Activated CD4-positive, alpha-beta T cell treated with anti-CD3 and anti-CD28 coated beads, Interleukin-2, amount 10 ng/mL, durations not matched to agents 7 days and 5 days (primary cell): Measurements from ENCODE around the gene MAP3K14. TPM values are rescaled to one million over a fixed set of nuclear protein-coding genes. Genes with fewer than 3 reads are reported as not detected.
A peak's percentile ranks its signal among the peaks of the same experiment; 100 is the strongest.

ENCODE experiments used
- CTCF ChIA-PET: fragments of 350-600 bp; sonication (Branson Sonifier 250); formaldehyde crosslinking; loops from one replicate; lab custom pipeline; 2021; ENCODE audit warnings: antibody characterized with exemption; lab: Charles Lee
- POLR2A ChIA-PET: fragments of 350-600 bp; sonication (Branson Sonifier 250); formaldehyde crosslinking; loops from one replicate; lab custom pipeline; 2021; ENCODE audit warnings: antibody characterized with exemption; lab: Charles Lee
- DNase-seq: peaks from one replicate; pipeline ENCODE4 v3.0.0-alpha.2; 2020
- H3K27ac Mint-ChIP-seq: one replicate; pipeline ENCODE4 v1.8.0; 2021; ENCODE audit warnings: mild to moderate bottlenecking, moderate library complexity, mixed read lengths
- H3K27me3 Mint-ChIP-seq: one replicate; pipeline ENCODE4 v1.8.0; 2021; ENCODE audit warnings: mixed read lengths
- H3K36me3 Mint-ChIP-seq: one replicate; pipeline ENCODE4 v1.8.0; 2021; ENCODE audit warnings: low read depth, mixed read lengths
- H3K4me1 Mint-ChIP-seq: one replicate; pipeline ENCODE4 v1.8.0; 2021; ENCODE audit warnings: mixed read lengths
- H3K4me3 Mint-ChIP-seq: one replicate; pipeline ENCODE4 v1.8.0; 2021; ENCODE audit warnings: mild to moderate bottlenecking, moderate library complexity, mixed read lengths
- H3K9me3 Mint-ChIP-seq: one replicate; pipeline ENCODE4 v1.8.0; 2021; ENCODE audit warnings: mixed read lengths
- total RNA-seq, 2 experiments: library from RNA; stranded (reverse); gene quantifications; one replicate each; pipeline ENCODE4 v1.2.3, GENCODE V29; 2021

MAP3K14 gene
- total RNA-seq, 2 experiments from 2014 or later = 25.8 to 26.0 TPM

- Mint-ChIP-seq H3K4me3 (no peak overlapping the region), H3K36me3 (peaks cover 50% of the 10 kb centered on the region), H3K27me3 (no peaks in the 10 kb centered on the region), H3K4me1 (peaks cover 32% of the 10 kb centered on the region), H3K9me3 (no peaks in the 10 kb centered on the region), H3K27ac (no peak overlapping the region)
- CTCF ChIA-PET = interaction anchor here (0.9 to 1.4 kb wide), 5 partner anchors 10 to 112 kb away, joined by 3 to 5 read pairs (median 3); no protein-coding TSS in a partner anchor
- DNase-seq = no peak
- POLR2A ChIA-PET = no interaction called here
Observed at GRCh38 chr17:45282683-45283644, 33.9 kb downstream of the MAP3K14 start.

- Mint-ChIP-seq H3K27ac (no peak overlapping the region), H3K9me3 (no peaks in the 10 kb centered on the region), H3K36me3 (peaks cover 40% of the 10 kb centered on the region), H3K27me3 (no peaks in the 10 kb centered on the region), H3K4me1 (peaks cover 36% of the 10 kb centered on the region), H3K4me3 (no peak overlapping the region)
- ChIA-PET POLR2A (no interaction called here), CTCF (interaction anchor here (0.9 to 1.0 kb wide), 2 partner anchors 38 to 106 kb away, joined by 3 to 5 read pairs; no protein-coding TSS in a partner anchor)
- DNase-seq = no peak
Observed at GRCh38 chr17:45279898-45280297, 36.9 kb downstream of the MAP3K14 start.

- H3K9me3 Mint-ChIP-seq = no peaks in the 10 kb centered on the region
- H3K27ac Mint-ChIP-seq = no peak overlapping the region
- POLR2A ChIA-PET = no interaction called here
- H3K36me3 Mint-ChIP-seq = peaks cover 34% of the 10 kb centered on the region
- H3K4me3 Mint-ChIP-seq = no peak overlapping the region
- no peaks in the 10 kb centered on the region for H3K27me3 Mint-ChIP-seq
- H3K4me1 Mint-ChIP-seq = peaks cover 25% of the 10 kb centered on the region
- no peak for DNase-seq
- CTCF ChIA-PET = interaction anchor here (0.6 to 4.3 kb wide), 21 partner anchors 9 to 151 kb away, joined by 3 to 55 read pairs (median 6); partner anchors contain the start of gene MAP3K14
Observed at GRCh38 chr17:45277992-45278391, 38.8 kb downstream of the MAP3K14 start.

DNA sequence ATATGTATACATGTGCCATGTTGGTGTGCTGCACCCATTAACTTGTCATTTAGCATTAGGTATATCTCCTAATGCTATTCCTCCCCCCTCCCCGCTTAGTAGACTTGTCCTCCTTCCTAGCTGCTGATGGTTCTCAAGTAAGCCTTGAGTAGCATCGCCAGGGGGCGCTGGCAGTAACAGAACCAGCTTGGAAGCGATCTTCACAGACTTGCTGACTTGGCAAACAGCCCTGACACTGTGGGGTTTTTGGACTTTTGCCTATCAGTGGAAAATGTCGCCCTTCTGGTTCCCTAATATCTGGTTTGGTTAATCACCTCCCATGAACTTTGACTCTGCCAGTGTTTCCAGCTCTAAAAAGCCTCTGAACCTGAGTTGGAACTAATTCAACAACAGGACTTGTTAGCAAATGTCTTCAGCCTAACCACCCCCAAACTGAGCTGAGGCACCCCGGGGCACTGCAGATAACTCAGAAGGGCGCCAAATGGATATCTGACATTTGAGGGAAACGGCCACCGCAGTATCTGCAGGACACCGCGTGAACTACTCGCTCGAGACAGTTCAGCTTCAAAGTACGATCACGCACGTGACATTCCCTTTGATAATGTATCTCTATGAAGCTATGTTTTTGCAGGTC is 39.5 kb downstream of the MAP3K14 start:
- DNase-seq = peak; percentile 93
- CTCF ChIA-PET = interaction anchor here (0.6 to 4.3 kb wide), 32 partner anchors 10 to 142 kb away, joined by 3 to 55 read pairs (median 5); partner anchors contain the start of genes ACBD4 and MAP3K14
- H3K36me3 Mint-ChIP-seq = peaks cover 33% of the 10 kb centered on the region
- H3K4me3 Mint-ChIP-seq = no peak overlapping the region
- POLR2A ChIA-PET = interaction anchor here (0.9 kb wide), 1 partner anchor 42 kb away, joined by 3 read pairs; no protein-coding TSS in a partner anchor
- H3K9me3 Mint-ChIP-seq = no peaks in the 10 kb centered on the region
- peak overlapping the region; percentile 11 for H3K27ac Mint-ChIP-seq
- H3K27me3 Mint-ChIP-seq = no peaks in the 10 kb centered on the region
- H3K4me1 Mint-ChIP-seq = peaks cover 22% of the 10 kb centered on the region

DNA sequence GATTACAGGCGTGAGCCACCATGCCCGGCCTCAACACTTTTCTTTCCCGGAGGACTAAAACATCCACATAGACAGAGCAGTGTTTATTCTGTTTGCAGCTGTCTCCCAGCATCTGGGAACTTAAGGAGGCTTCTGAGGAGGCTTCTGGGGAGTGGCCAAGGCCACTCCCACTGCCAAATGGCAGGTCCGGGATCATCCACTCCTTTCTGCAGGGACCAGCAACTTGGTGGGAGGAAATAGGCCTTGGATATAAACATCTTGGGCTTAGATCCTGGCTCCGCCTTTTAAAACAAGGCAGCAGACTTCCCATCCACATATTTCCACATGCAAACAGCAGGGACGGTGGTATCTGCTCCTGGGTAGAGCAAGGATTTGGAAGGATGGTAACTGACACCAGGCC is 40.8 kb downstream of the MAP3K14 start:
- Mint-ChIP-seq H3K27me3 (no peaks in the 10 kb centered on the region), H3K9me3 (no peaks in the 10 kb centered on the region), H3K36me3 (peaks cover 31% of the 10 kb centered on the region), H3K4me1 (peaks cover 22% of the 10 kb centered on the region), H3K4me3 (no peak overlapping the region), H3K27ac (no peak overlapping the region)
- POLR2A ChIA-PET = interaction anchor here (0.6 kb wide), 1 partner anchor 27 kb away, joined by 3 read pairs; no protein-coding TSS in a partner anchor
- no peak for DNase-seq
- CTCF ChIA-PET = interaction anchor here (0.6 to 4.3 kb wide), 15 partner anchors 15 to 141 kb away, joined by 3 to 55 read pairs (median 7); partner anchors contain the start of gene ACBD4

DNA sequence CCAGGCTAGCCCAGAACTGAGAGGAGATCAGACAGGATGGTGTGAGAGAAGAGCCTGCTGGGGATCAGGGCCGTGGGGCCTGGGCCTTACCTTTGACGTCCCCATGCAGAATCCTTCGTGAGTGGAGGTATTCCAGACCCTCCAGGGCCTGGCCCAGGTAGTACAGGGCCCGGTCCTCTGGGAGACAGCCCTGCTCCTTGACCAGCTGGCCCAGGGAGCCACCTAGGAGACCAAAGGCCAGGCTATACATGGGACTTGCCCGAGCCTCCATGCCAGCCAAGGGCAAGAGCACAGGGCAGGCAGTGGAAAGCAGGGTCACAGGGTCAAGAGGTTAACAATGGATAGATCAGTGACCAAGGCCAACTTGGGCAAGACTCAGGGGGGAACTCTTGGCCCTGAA is 42.8 kb downstream of the MAP3K14 start:
- Mint-ChIP-seq H3K27me3 (no peaks in the 10 kb centered on the region), H3K4me3 (no peak overlapping the region), H3K27ac (no peak overlapping the region), H3K9me3 (no peaks in the 10 kb centered on the region), H3K36me3 (peaks cover 36% of the 10 kb centered on the region), H3K4me1 (peaks cover 15% of the 10 kb centered on the region)
- DNase-seq = no peak
- CTCF ChIA-PET = interaction anchor here (1.4 kb wide), 1 partner anchor 55 kb away, joined by 4 read pairs; no protein-coding TSS in a partner anchor
- POLR2A ChIA-PET = no interaction called here

- Mint-ChIP-seq H3K27ac (no peak overlapping the region), H3K4me3 (no peak overlapping the region), H3K4me1 (peaks cover 11% of the 10 kb centered on the region), H3K27me3 (no peaks in the 10 kb centered on the region), H3K9me3 (no peaks in the 10 kb centered on the region), H3K36me3 (peaks cover 35% of the 10 kb centered on the region)
- ChIA-PET POLR2A (no interaction called here), CTCF (interaction anchor here (1.4 kb wide), 1 partner anchor 54 kb away, joined by 4 read pairs; no protein-coding TSS in a partner anchor)
- no peak for DNase-seq
Observed at GRCh38 chr17:45273551-45273957, 43.3 kb downstream of the MAP3K14 start.

DNA sequence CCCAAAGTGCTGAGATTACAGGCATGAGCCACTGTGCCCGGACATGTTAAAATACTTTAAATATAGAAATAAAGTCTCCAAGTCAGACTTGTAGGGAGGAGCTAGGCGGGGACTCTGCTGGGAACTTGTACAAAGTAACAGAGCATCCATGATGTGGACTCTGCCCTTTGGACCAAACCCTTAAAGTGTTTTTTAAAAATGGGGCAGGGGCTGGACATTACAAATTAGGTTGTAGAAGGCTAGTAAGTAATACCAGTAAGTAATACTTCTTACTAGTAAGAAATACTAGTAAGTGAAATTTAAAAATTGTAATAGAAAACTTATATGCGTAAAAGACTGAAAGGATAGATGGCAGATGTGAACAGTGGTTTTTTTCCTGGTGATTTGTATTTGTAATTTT is 45.2 kb downstream of the MAP3K14 start:
- ChIA-PET POLR2A (no interaction called here), CTCF (interaction anchor here (0.7 to 3.3 kb wide), 13 partner anchors 17 to 136 kb away, joined by 3 to 17 read pairs (median 4); partner anchors contain the start of gene ACBD4)
- peaks cover 49% of the 10 kb centered on the region for H3K36me3 Mint-ChIP-seq
- DNase-seq = no peak
- H3K27ac Mint-ChIP-seq = no peak overlapping the region
- no peaks in the 10 kb centered on the region for H3K4me1 Mint-ChIP-seq
- H3K4me3 Mint-ChIP-seq = no peak overlapping the region
- no peaks in the 10 kb centered on the region for H3K9me3 Mint-ChIP-seq
- H3K27me3 Mint-ChIP-seq = no peaks in the 10 kb centered on the region

DNA sequence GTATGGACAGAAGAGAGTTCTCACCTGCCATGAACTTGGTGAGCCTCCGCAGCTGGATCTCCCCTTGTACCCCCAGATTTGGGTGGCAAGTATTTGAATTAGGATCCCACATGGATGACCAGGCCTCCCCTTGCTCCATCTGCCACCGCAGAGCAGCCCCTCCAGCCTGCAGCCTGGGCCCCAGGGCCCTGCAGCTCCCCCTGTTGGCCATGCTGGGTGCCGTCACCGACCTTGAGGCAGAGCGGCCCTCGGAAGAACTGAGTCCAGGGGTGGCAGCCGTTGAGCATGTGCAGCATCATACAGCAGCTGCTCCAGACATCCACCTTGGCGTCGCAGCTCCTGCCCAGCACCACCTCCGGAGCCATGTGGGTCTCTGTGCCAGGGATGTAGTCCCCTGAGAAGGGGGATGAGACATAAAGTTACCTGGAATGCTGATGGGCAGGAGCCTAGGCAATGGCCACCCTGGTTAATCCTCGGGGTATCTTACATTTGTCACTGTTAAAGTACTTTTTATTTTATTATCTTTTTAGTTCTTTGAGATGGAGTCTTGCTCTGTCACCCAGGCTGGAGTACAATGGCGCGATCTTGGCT is 45.9 kb downstream of the MAP3K14 start:
- POLR2A ChIA-PET = no interaction called here
- peak; percentile 58 for DNase-seq
- Mint-ChIP-seq H3K9me3 (no peaks in the 10 kb centered on the region), H3K27me3 (no peaks in the 10 kb centered on the region), H3K4me3 (no peak overlapping the region), H3K27ac (no peak overlapping the region), H3K4me1 (no peaks in the 10 kb centered on the region), H3K36me3 (peaks cover 53% of the 10 kb centered on the region)
- CTCF ChIA-PET = interaction anchor here (0.6 to 3.3 kb wide), 13 partner anchors 17 to 136 kb away, joined by 3 to 17 read pairs (median 4); partner anchors contain the start of gene ACBD4

DNA sequence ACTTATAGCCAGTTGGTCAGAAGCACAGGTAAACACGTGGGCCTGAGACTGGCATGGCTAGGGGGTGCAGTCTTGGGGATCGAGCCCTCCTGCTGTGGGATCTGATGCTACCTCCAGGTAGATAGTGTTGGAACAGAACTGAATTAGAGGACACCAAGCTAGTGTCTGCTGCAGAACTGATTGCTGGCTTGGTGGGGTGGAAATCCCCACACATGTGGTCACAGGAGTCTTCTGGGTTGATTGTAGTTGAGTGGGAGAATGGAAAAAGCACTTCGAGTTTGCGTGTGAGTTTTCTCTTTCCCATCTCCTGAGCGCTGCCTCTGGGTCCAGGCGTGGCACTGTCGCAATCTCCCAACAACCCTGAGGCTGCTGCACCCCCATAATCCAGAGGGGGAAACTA is 46.9 kb downstream of the MAP3K14 start:
- Mint-ChIP-seq H3K4me1 (peaks cover 1% of the 10 kb centered on the region), H3K9me3 (no peaks in the 10 kb centered on the region), H3K27ac (no peak overlapping the region), H3K36me3 (peaks cover 56% of the 10 kb centered on the region), H3K27me3 (no peaks in the 10 kb centered on the region), H3K4me3 (no peak overlapping the region)
- ChIA-PET CTCF (interaction anchor here (0.9 to 3.3 kb wide), 5 partner anchors 16 to 135 kb away, joined by 3 to 13 read pairs (median 10); partner anchors contain the start of gene ACBD4), POLR2A (no interaction called here)
- no peak for DNase-seq

DNA sequence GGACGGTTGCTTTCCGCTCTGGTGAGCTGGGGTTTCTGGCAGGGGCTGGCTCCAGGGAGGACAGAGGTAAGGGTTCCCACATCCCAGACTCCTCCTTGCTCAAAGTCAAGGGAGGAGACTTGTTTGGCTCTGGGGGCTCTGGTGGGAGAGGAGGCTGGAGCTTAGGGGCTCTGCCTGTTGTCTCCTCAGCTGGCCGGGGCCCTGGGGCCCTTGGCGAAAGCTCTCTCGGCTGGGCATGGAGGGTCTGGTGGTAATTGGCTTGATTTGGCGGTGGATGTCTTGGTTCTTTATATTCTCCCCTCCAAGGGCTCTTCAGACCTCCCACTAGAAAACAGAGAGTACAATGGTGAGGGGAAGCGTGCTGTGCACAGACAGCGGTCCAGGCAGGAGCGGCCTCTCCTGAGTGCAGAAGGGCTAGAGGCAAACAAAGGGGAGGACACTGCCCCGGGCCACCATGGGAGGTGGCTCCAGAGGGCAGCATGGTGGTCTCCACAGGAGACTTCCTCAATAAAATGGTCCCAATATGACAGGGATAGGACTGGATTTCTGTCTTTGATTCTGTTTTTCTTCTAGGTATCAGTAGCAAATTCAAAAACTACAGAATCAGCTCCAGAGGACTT is 49.3 kb downstream of the MAP3K14 start:
- Mint-ChIP-seq H3K27me3 (no peaks in the 10 kb centered on the region), H3K36me3 (peaks cover 47% of the 10 kb centered on the region), H3K27ac (peak overlapping the region; percentile 9), H3K4me1 (peaks cover 8% of the 10 kb centered on the region), H3K9me3 (no peaks in the 10 kb centered on the region), H3K4me3 (no peak overlapping the region)
- DNase-seq = no peak
- POLR2A ChIA-PET = no interaction called here
- CTCF ChIA-PET = interaction anchor here (0.5 to 2.9 kb wide), 5 partner anchors 12 to 119 kb away, joined by 3 to 15 read pairs (median 3); no protein-coding TSS in a partner anchor
